Endothelial cell of umbilical vein (primary cell): ENCODE results near the gene KIF5C. TPM values are rescaled to one million over a fixed set of nuclear protein-coding genes. Genes with fewer than 3 reads are reported as not detected.

ENCODE experiments used
- BruUV-seq: library from RNA; stranded (reverse); fragments of 400-500 nt; replicated peaks from 2 replicates; lab custom pipeline; 2021; lab: Mats Ljungman, UMichigan
- CTCF ChIA-PET: fragments of 300-600, 350-600 bp; sonication (Branson Sonifier 250); formaldehyde crosslinking; loops from one replicate; lab custom pipeline; 2021; ENCODE audit warnings: antibody characterized with exemption, inconsistent platforms; lab: Charles Lee
- POLR2A ChIA-PET: fragments of 300-600, 350-600 bp; sonication (Branson Sonifier 250); formaldehyde crosslinking; loops from one replicate; lab custom pipeline; 2021; ENCODE audit warnings: antibody characterized with exemption, inconsistent platforms; lab: Charles Lee
- DNase-seq: peaks from one replicate; pipeline ENCODE4 v3.0.0-alpha.2; 2011; ENCODE audit warnings: low read depth, low spot score
- FAIRE-seq: peaks from 2 replicates; lab custom pipeline; 2011; peaks lifted over from hg19 to GRCh38; lab: Jason Lieb, UNC
- H2AFZ ChIP-seq: 2 replicates; pipeline ENCODE4 v1.6.0; 2012; ENCODE audit warnings: low read depth, low read length, control low read depth, inconsistent platforms
- H3K27ac ChIP-seq: 2 replicates; pipeline ENCODE4 v1.5.1; 2011; ENCODE audit warnings: low read depth, mild to moderate bottlenecking, control low read depth, low read length, moderate library complexity; ENCODE audit not compliant: insufficient read depth
- H3K27me3 ChIP-seq, 2 experiments: 2 replicates each; pipeline versions ENCODE4 v1.6.0 to v1.6.1; 2011; ENCODE audit warnings: low read length in 2 of 2, mixed read lengths in 1 of 2; ENCODE audit not compliant: control insufficient read depth in 2 of 2, insufficient read depth in 2 of 2
- H3K36me3 ChIP-seq, 2 experiments: 2 replicates in 1 of 2; 3 replicates in 1 of 2; pipeline ENCODE4 v1.5.1; 2011; ENCODE audit warnings: low read length in 2 of 2, mild to moderate bottlenecking in 1 of 2, moderate library complexity in 1 of 2; ENCODE audit not compliant: control insufficient read depth in 2 of 2, insufficient read depth in 2 of 2; ENCODE audit errors: extremely low read depth in 1 of 2
- H3K4me1 ChIP-seq: 3 replicates; pipeline ENCODE4 v1.5.1; 2011; ENCODE audit warnings: mild to moderate bottlenecking, low read length; ENCODE audit not compliant: control insufficient read depth, insufficient read depth; ENCODE audit errors: extremely low read depth
- H3K4me2 ChIP-seq: 2 replicates; pipeline ENCODE4 v1.6.1; 2011; ENCODE audit warnings: low read length, control low read depth, mixed read lengths; ENCODE audit not compliant: insufficient read depth
- H3K4me3 ChIP-seq, 3 experiments: fragments of 200-600 bp in 1 of 3; sonication (generic), shearing (Covaris generic) in 1 of 3; replicated peaks in 1 of 3; 2 replicates each; pipeline ENCODE4 v1.5.1; 2011 to 2016; ENCODE audit warnings: control low read depth in 3 of 3, low read length in 3 of 3, mild to moderate bottlenecking in 2 of 3, inconsistent platforms in 1 of 3, low read depth in 1 of 3, moderate library complexity in 1 of 3; ENCODE audit not compliant: insufficient read depth in 1 of 3
- H3K79me2 ChIP-seq: 2 replicates; pipeline ENCODE4 v1.6.0; 2012; ENCODE audit warnings: low read length, inconsistent platforms; ENCODE audit not compliant: control insufficient read depth, insufficient read depth
- H3K9ac ChIP-seq: replicated peaks from 2 replicates; pipeline ENCODE3; 2011; ENCODE audit warnings: low read length, control low read depth; ENCODE audit not compliant: insufficient read depth; ENCODE audit errors: extremely low read depth
- H3K9me1 ChIP-seq: replicated peaks from 3 replicates; pipeline ENCODE4 v1.6.0; 2011; ENCODE audit warnings: mild to moderate bottlenecking, low read length; ENCODE audit not compliant: control insufficient read depth, insufficient read depth; ENCODE audit errors: extremely low read depth
- H3K9me3 ChIP-seq: replicated peaks from 2 replicates; pipeline ENCODE4 v1.5.1; 2012; ENCODE audit warnings: low read length, inconsistent platforms; ENCODE audit not compliant: control insufficient read depth, insufficient read depth
- H4K20me1 ChIP-seq: replicated peaks from 2 replicates; pipeline ENCODE3; 2011; ENCODE audit warnings: mild to moderate bottlenecking, low read length; ENCODE audit not compliant: control insufficient read depth, insufficient read depth; ENCODE audit errors: extremely low read depth
- CTCF ChIP-seq, 2 donors: IDR thresholded peaks; 1 replicate in 1 of 2; 2 replicates in 1 of 2; pipeline ENCODE4 v1.5.1; 2011; ENCODE audit warnings: low read length in 2 of 2, mild to moderate bottlenecking in 2 of 2, moderate library complexity in 2 of 2, control low read depth in 1 of 2, inconsistent platforms in 1 of 2, low read depth in 1 of 2; ENCODE audit not compliant: insufficient read depth in 1 of 2; ENCODE audit errors: extremely low read depth in 1 of 2
- EZH2 ChIP-seq: IDR thresholded peaks from 2 replicates; pipeline ENCODE4 v1.6.1; 2012; ENCODE audit warnings: borderline replicate concordance, low read depth, mild to moderate bottlenecking, moderate library complexity, low read length, inconsistent platforms; ENCODE audit not compliant: severe bottlenecking
- FOS ChIP-seq: IDR thresholded peaks from 2 replicates; pipeline ENCODE4 v1.6.1; 2011; ENCODE audit warnings: mild to moderate bottlenecking, low read length, moderate library complexity, borderline replicate concordance; ENCODE audit not compliant: insufficient read depth
- GATA2 ChIP-seq: IDR thresholded peaks from 2 replicates; pipeline ENCODE4 v1.7.0; 2011; ENCODE audit warnings: low read depth, mild to moderate bottlenecking, moderate library complexity, mixed read lengths, low read length; ENCODE audit not compliant: insufficient read length, insufficient read depth
- JUN ChIP-seq: IDR thresholded peaks from 2 replicates; pipeline ENCODE4 v1.6.1; 2011; ENCODE audit warnings: borderline replicate concordance, low read depth; ENCODE audit not compliant: insufficient read length, insufficient read depth
- MAX ChIP-seq: IDR thresholded peaks from 2 replicates; pipeline ENCODE4 v1.6.1; 2011; ENCODE audit not compliant: insufficient read depth, insufficient read length
- MYC ChIP-seq: IDR thresholded peaks from one replicate; pipeline ENCODE4 v1.6.1; 2011; ENCODE audit warnings: mild to moderate bottlenecking, low read depth, low read length
- POLR2A ChIP-seq: IDR thresholded peaks from 2 replicates; pipeline ENCODE4 v1.6.1; 2012; ENCODE audit warnings: low read depth, mild to moderate bottlenecking, control low read depth, low read length
- POLR2AphosphoS5 ChIP-seq: IDR thresholded peaks from 2 replicates; pipeline ENCODE4 v1.6.1; 2012; ENCODE audit warnings: low read depth, mild to moderate bottlenecking, control low read depth, low read length, moderate library complexity; ENCODE audit not compliant: insufficient read depth
- dilution Hi-C: fragments of 300-500 bp; cut with MboI; formaldehyde crosslinking; loops from one replicate; pipeline ENCODE4 v1.15.0; 2019; ENCODE audit warnings: low sequenced_read_pairs; ENCODE audit not compliant: extremely low pct_ligation_motif_present
- intact Hi-C: fragments of 100-400 bp; cut with micrococcal nuclease; formaldehyde crosslinking; loops from one replicate; pipeline ENCODE4 v1.10.0; 2022
- polyA plus RNA-seq, 4 experiments: library from polyadenylated mRNA; depleted of rRNA in 3 of 4; stranded (reverse) in 3 of 4; unstranded in 1 of 4; fragments of >200 nt; gene quantifications; 2 replicates each; pipeline versions ENCODE4 v1.2.1 to v1.2.3, GENCODE V29; 2011 to 2012; ENCODE audit warnings: missing spikeins in 1 of 4
- total RNA-seq: library from RNA; stranded (reverse); gene quantifications from 2 replicates; pipeline ENCODE4 v1.2.3, GENCODE V29; 2021

The KIF5C gene
- total and polyA plus RNA-seq, 2 donors (not counting 3 experiments of a cell fraction or from before 2014, with no cell fraction given): 0.01 to 0.55 TPM

GRCh38 chr2:148932536-148932935 is 57.5 kb downstream of the KIF5C start:
- H3K79me2 ChIP-seq: no peaks in the 10 kb centered on the region
- no peak overlapping the region for H3K4me2 ChIP-seq
- POLR2A ChIA-PET: no interaction called here
- no peak for FAIRE-seq
- no peak for DNase-seq
- H3K9me3 ChIP-seq: no peaks in the 10 kb centered on the region
- dilution Hi-C loops: no loop called here
- no peak overlapping the region for H3K27ac ChIP-seq
- H3K9me1 ChIP-seq: no peaks in the 10 kb centered on the region
- H4K20me1 ChIP-seq: no peaks in the 10 kb centered on the region
- H3K36me3 ChIP-seq: no peaks in the 10 kb centered on the region
- H3K27me3 ChIP-seq: peaks cover 0 to 1% of the 10 kb centered on the region in 2 experiments
- CTCF ChIA-PET: no interaction called here
- no peak for TF ChIP-seq GATA2
- no peak for TF ChIP-seq MAX
- no peak for TF ChIP-seq POLR2AphosphoS5
- TF ChIP-seq POLR2A: no peak
- TF ChIP-seq EZH2: no peak
- no peak for TF ChIP-seq FOS
- no peak for TF ChIP-seq MYC
- TF ChIP-seq CTCF (IDR thresholded peaks at IDR 0.05; ENCODE audit: extremely low read depth in 1 of 2, insufficient read depth in 1 of 2, low read depth in 1 of 2, low read length in 2 of 2): no peak
- no peak for TF ChIP-seq JUN
- no peak overlapping the region for H3K4me3 ChIP-seq
- H3K9ac ChIP-seq: no peak overlapping the region
- intact Hi-C loops: no loop called here
- no TSS peak for BruUV-seq
- H3K4me1 ChIP-seq: no peaks in the 10 kb centered on the region
- H2AFZ ChIP-seq: no peak overlapping the region
